T-cell (primary cell): ENCODE measurements around the gene TMEM248. TPM values are rescaled to one million over a fixed set of nuclear protein-coding genes. Genes with fewer than 3 reads are reported as not detected.

ENCODE experiments used
- ATAC-seq, 4 experiments: fragments of 200-7000 bp in 3 of 4; fragments of 150-1000 bp in 1 of 4; cut with Tn5 transposase; replicated peaks in 1 of 4; 1 replicate in 3 of 4; 2 replicates in 1 of 4; pipeline ENCODE4 v1.10.0; 2021; ENCODE audit warnings: moderate library complexity in 3 of 4, mild to moderate bottlenecking in 2 of 4, moderate number of reproducible peaks in 1 of 4
- CTCF ChIA-PET, 2 donors: fragments of 300-600 bp; sonication (Branson Sonifier 250); formaldehyde crosslinking; loops; one replicate each; lab custom pipeline; 2022; ENCODE audit warnings: antibody characterized with exemption in 2 of 2; lab: Charles Lee
- POLR2A ChIA-PET, 2 donors: fragments of 300-600 bp; sonication (Branson Sonifier 250); formaldehyde crosslinking; loops; one replicate each; lab custom pipeline; 2022; ENCODE audit warnings: antibody characterized with exemption in 2 of 2; lab: Charles Lee
- DNase-seq, 35 experiments: peaks; one replicate each; pipeline versions ENCODE4 v3.0.0 to v3.0.0-alpha.2; 2013 to 2023
- H3K27ac ChIP-seq: one replicate; pipeline ENCODE4 v1.5.1; 2013; ENCODE audit warnings: low read length
- H3K27me3 ChIP-seq, 2 experiments: replicated peaks in 1 of 2; 1 replicate in 1 of 2; 2 replicates in 1 of 2; pipeline versions ENCODE4 v1.6.1 to v1.7.0; 2013; ENCODE audit warnings: low read length in 1 of 2, mixed read lengths in 1 of 2; ENCODE audit not compliant: control insufficient read depth in 2 of 2, insufficient read depth in 2 of 2; ENCODE audit errors: extremely low read depth in 1 of 2
- H3K36me3 ChIP-seq, 2 donors: 1 replicate in 1 of 2; 2 replicates in 1 of 2; pipeline versions ENCODE4 v1.6.1 to v1.7.0; 2013; ENCODE audit warnings: low read length in 1 of 2; ENCODE audit not compliant: control insufficient read depth in 2 of 2, insufficient read depth in 1 of 2; ENCODE audit errors: extremely low read depth in 1 of 2
- H3K4me1 ChIP-seq, 2 experiments: 1 replicate in 1 of 2; 2 replicates in 1 of 2; pipeline versions ENCODE4 v1.6.1 to v1.7.0; 2013; ENCODE audit warnings: low read length in 2 of 2, mixed read lengths in 1 of 2; ENCODE audit not compliant: insufficient read depth in 2 of 2, control insufficient read depth in 1 of 2; ENCODE audit errors: extremely low read depth in 1 of 2
- H3K4me3 ChIP-seq, 2 donors: 1 replicate in 1 of 2; 2 replicates in 1 of 2; pipeline versions ENCODE4 v1.5.1 to v1.7.0; 2013; ENCODE audit warnings: mild to moderate bottlenecking in 2 of 2, low read length in 1 of 2, moderate library complexity in 1 of 2; ENCODE audit not compliant: control insufficient read depth in 1 of 2; ENCODE audit errors: extremely low read depth in 1 of 2
- H3K9me3 ChIP-seq: 2 replicates; pipeline ENCODE4 v1.7.0; 2013
- H3K27ac Mint-ChIP-seq, 2 donors: one replicate each; pipeline ENCODE4 v1.8.0; 2020 to 2021; ENCODE audit warnings: mild to moderate bottlenecking in 2 of 2, mixed read lengths in 2 of 2
- H3K27me3 Mint-ChIP-seq, 2 donors: one replicate each; pipeline ENCODE4 v1.8.0; 2021 to 2022; ENCODE audit warnings: mixed read lengths in 2 of 2
- H3K36me3 Mint-ChIP-seq: one replicate; pipeline ENCODE4 v1.8.0; 2021; ENCODE audit warnings: mixed read lengths
- H3K4me1 Mint-ChIP-seq, 3 donors: one replicate each; pipeline ENCODE4 v1.8.0; 2020 to 2022; ENCODE audit warnings: mixed read lengths in 3 of 3, mild to moderate bottlenecking in 1 of 3
- H3K4me3 Mint-ChIP-seq, 3 donors: one replicate each; pipeline ENCODE4 v1.8.0; 2020 to 2022; ENCODE audit warnings: mild to moderate bottlenecking in 3 of 3, mixed read lengths in 3 of 3, moderate library complexity in 3 of 3
- H3K9me3 Mint-ChIP-seq, 3 donors: one replicate each; pipeline ENCODE4 v1.8.0; 2020 to 2022; ENCODE audit warnings: mixed read lengths in 3 of 3
- WGBS: methylation state at CpG from one replicate; pipeline ENCODE4 v1.1.5; 2013; ENCODE audit warnings: missing lambda C conversion rate; ENCODE audit not compliant: insufficient coverage; 5-methylcytosine and 5-hydroxymethylcytosine counted together
- total RNA-seq, 35 experiments: library from RNA in 6 of 35; stranded (reverse) in 6 of 35; fragments of 120-200 nt in 1 of 35; gene quantifications; one replicate each; pipeline versions ENCODE4 v1.2.1 to v1.2.4 and lab custom pipeline; 2013 to 2026

Gene TMEM248
- total RNA-seq, 5 donors from 2014 or later (not counting 1 experiment from before 2014, with no cell fraction given): 79.0 to 97.6 (median 91.9) TPM

DNA sequence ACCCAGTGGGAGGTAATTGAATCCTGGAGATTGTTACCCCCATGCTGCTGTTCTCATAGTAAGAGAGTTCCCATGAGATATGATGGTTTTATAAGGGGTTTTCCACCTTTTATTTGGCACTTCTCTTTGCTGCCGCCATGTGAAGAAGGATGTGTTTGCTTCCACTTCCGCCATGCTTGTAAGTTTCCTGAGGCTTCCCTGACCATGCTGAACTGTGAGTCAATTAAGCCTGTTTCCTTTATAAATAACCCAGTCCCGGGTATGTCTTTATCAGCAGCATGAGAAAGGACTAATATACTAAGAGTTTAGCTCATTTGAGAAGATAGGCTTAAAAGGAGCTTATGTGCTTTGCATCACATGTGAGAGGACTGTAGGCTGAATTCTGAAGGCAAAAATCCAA lies 29.3 kb downstream of the TMEM248 start:
- Mint-ChIP-seq H3K27me3 (no peaks in the 10 kb centered on the region), H3K36me3 (peaks cover 47% of the 10 kb centered on the region), H3K4me3 (no peak overlapping the region), H3K27ac (no peak overlapping the region), H3K4me1 (no peaks in the 10 kb centered on the region), H3K9me3 (no peaks in the 10 kb centered on the region)
- Histone ChIP-seq H3K27ac (no peak overlapping the region), H3K4me3 (no peak overlapping the region), H3K36me3 (peaks cover 17 to 84% of the 10 kb centered on the region in 2 donors), H3K27me3 (no peaks in the 10 kb centered on the region), H3K4me1 (no peaks in the 10 kb centered on the region), H3K9me3 (no peaks in the 10 kb centered on the region)
- no CpG with 5 or more reads among the region's 3 CpGs for WGBS
- ChIA-PET POLR2A (interaction anchor here in 1 of 2 donors (0.7 kb wide), 1 partner anchor 8 kb away, joined by 3 read pairs; no protein-coding TSS in a partner anchor), CTCF (interaction anchor here in 1 of 2 donors (0.9 kb wide), 1 partner anchor 19 kb away, joined by 3 read pairs; no protein-coding TSS in a partner anchor)
- DNase-seq (no peak), ATAC-seq (no peak)

DNA sequence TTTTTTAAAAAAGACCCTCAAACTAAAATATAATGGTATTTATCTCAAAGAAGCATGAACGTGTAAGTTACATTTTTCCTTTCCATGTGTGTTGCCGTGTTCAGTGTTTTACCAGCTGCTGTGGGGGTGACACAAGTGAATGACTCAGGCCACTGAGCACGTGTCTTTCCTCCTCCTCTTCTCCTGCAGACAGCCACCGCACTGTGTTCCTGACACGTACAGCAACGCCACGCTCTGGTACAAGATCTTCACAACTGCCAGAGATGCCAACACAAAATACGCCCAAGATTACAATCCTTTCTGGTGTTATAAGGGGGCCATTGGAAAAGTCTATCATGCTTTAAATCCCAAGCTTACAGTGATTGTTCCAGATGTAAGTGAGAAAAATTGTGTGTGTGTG lies 29.7 kb downstream of the TMEM248 start:
- H3K9me3 Mint-ChIP-seq: no peaks in the 10 kb centered on the region
- no peaks in the 10 kb centered on the region for H3K27me3 Mint-ChIP-seq
- H3K36me3 Mint-ChIP-seq: peaks cover 49% of the 10 kb centered on the region
- H3K36me3 ChIP-seq: peaks cover 14 to 86% of the 10 kb centered on the region in 2 donors
- CTCF ChIA-PET: interaction anchor here in 1 of 2 donors (0.9 kb wide), 1 partner anchor 19 kb away, joined by 3 read pairs; no protein-coding TSS in a partner anchor
- H3K27me3 ChIP-seq: no peaks in the 10 kb centered on the region
- H3K27ac ChIP-seq: no peak overlapping the region
- H3K4me3 ChIP-seq: no peak overlapping the region
- no peak for ATAC-seq
- H3K4me1 ChIP-seq: no peaks in the 10 kb centered on the region
- no peaks in the 10 kb centered on the region for H3K9me3 ChIP-seq
- no peaks in the 10 kb centered on the region for H3K4me1 Mint-ChIP-seq
- POLR2A ChIA-PET: interaction anchor here (0.6 to 0.7 kb wide), 2 partner anchors 8 to 18 kb away, joined by 3 read pairs; no protein-coding TSS in a partner anchor
- H3K27ac Mint-ChIP-seq: no peak overlapping the region
- WGBS: 96% methylated on average over 3 of the region's 8 CpGs
- no peak for DNase-seq
- H3K4me3 Mint-ChIP-seq: no peak overlapping the region

- H3K4me1 Mint-ChIP-seq: no peaks in the 10 kb centered on the region
- Histone ChIP-seq H3K36me3 (peaks cover 13 to 91% of the 10 kb centered on the region in 2 donors), H3K27me3 (no peaks in the 10 kb centered on the region), H3K9me3 (no peaks in the 10 kb centered on the region), H3K4me3 (no peak overlapping the region), H3K27ac (no peak overlapping the region), H3K4me1 (no peaks in the 10 kb centered on the region)
- H3K4me3 Mint-ChIP-seq: no peak overlapping the region
- peaks cover 63% of the 10 kb centered on the region for H3K36me3 Mint-ChIP-seq
- DNase-seq (no peak), ATAC-seq (no peak)
- POLR2A ChIA-PET: no interaction called here
- CTCF ChIA-PET: interaction anchor here in 1 of 2 donors (0.6 kb wide), 1 partner anchor 539 kb away, joined by 4 read pairs; no protein-coding TSS in a partner anchor
- H3K9me3 Mint-ChIP-seq: no peaks in the 10 kb centered on the region
- H3K27ac Mint-ChIP-seq: no peak overlapping the region
- no peaks in the 10 kb centered on the region for H3K27me3 Mint-ChIP-seq
- WGBS: 96% methylated on average over 8 of the region's 11 CpGs
These were observed 31.5 kb downstream of the TMEM248 start for GRCh38 chr7:66952343-66953043.

DNA sequence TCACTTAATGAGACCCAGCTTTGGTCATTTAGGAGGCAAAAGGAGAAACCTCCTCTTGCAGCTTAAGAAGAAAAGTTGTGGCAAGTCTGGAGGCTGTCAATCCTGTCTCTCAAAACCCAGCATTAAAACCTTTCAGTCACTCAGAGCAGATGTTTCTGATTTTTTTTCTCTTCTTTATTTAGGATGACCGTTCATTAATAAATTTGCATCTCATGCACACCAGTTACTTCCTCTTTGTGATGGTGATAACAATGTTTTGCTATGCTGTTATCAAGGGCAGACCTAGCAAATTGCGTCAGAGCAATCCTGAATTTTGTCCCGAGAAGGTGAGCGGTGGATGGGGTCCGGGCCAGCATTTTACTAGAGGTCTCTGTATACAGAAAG lies 32.0 kb downstream of the TMEM248 start:
- H3K27ac ChIP-seq: no peak overlapping the region
- Mint-ChIP-seq H3K27ac (no peak overlapping the region), H3K4me1 (no peaks in the 10 kb centered on the region), H3K27me3 (no peaks in the 10 kb centered on the region), H3K36me3 (peaks cover 66% of the 10 kb centered on the region), H3K4me3 (no peak overlapping the region), H3K9me3 (no peaks in the 10 kb centered on the region)
- 100% methylated on average over 3 of the region's 5 CpGs for WGBS
- ATAC-seq: no peak
- H3K9me3 ChIP-seq: no peaks in the 10 kb centered on the region
- POLR2A ChIA-PET: no interaction called here
- H3K4me1 ChIP-seq: no peaks in the 10 kb centered on the region
- no peak overlapping the region for H3K4me3 ChIP-seq
- CTCF ChIA-PET: interaction anchor here in 1 of 2 donors (0.6 kb wide), 2 partner anchors 97 to 714 kb away, joined by 4 read pairs; no protein-coding TSS in a partner anchor
- no peaks in the 10 kb centered on the region for H3K27me3 ChIP-seq
- H3K36me3 ChIP-seq: peaks cover 13 to 92% of the 10 kb centered on the region in 2 donors
- DNase-seq: no peak

- ChIA-PET POLR2A (interaction anchor here (0.7 to 1.5 kb wide), 2 partner anchors 9 to 15 kb away, joined by 3 to 4 read pairs; no protein-coding TSS in a partner anchor), CTCF (no interaction called here)
- H3K36me3 ChIP-seq: peaks cover 0 to 62% of the 10 kb centered on the region in 2 donors
- H3K4me3 ChIP-seq: no peak overlapping the region
- peaks cover 50% of the 10 kb centered on the region for H3K36me3 Mint-ChIP-seq
- no peak for ATAC-seq
- H3K9me3 Mint-ChIP-seq: no peaks in the 10 kb centered on the region
- H3K27me3 Mint-ChIP-seq: no peaks in the 10 kb centered on the region
- 96% methylated on average over 11 of the region's 13 CpGs for WGBS
- no peaks in the 10 kb centered on the region for H3K4me1 ChIP-seq
- no peak overlapping the region for H3K27ac Mint-ChIP-seq
- H3K27ac ChIP-seq: no peak overlapping the region
- no peaks in the 10 kb centered on the region for H3K27me3 ChIP-seq
- H3K4me3 Mint-ChIP-seq: no peak overlapping the region
- H3K9me3 ChIP-seq: no peaks in the 10 kb centered on the region
- no peak for DNase-seq
- H3K4me1 Mint-ChIP-seq: no peaks in the 10 kb centered on the region
These were observed 36.7 kb downstream of the TMEM248 start for GRCh38 chr7:66957595-66958290.

DNA sequence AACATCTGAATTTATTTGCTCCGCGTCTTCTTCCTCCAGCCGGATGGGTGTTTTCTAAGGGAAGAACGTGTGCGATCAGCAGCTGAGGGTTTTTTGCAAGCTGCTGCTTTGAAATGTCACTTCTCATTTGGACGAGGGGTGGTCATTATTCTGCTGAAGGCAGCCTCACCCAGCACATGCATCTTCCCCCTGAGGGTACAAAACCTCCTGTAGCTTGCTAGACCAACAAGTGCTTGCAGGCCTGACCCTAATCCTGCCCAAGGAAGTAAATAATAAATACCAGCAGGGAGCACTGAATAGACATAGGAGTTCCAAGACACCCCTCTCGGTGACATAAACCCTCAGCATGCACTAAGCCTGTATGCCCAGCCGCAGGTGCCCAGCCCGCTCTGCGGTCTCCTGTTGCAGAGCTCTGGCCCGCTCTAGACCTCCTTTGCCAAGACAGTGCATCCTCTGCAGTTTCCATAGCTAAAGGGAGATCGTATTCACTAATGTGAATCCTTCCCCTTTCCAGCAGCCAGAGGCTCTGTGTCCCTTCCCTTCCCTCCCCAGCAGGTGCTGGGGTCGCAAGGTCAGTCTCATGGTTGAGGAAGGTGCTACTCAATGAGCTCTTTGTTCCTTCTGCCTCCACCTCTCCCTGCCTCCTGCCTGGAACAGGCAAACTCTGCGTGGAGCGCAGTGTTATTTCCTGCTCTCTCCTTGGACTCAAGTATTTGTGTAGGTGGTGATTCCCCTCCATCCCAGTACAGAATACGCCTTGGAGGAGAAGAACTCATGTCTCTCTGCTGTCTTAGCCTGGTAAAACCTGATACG lies 37.7 kb downstream of the TMEM248 start:
- no peaks in the 10 kb centered on the region for H3K9me3 Mint-ChIP-seq
- H3K4me3 ChIP-seq: no peak overlapping the region
- ATAC-seq: no peak
- CTCF ChIA-PET: no interaction called here
- POLR2A ChIA-PET: no interaction called here
- no peaks in the 10 kb centered on the region for H3K9me3 ChIP-seq
- H3K36me3 ChIP-seq: peaks cover 0 to 53% of the 10 kb centered on the region in 2 donors
- H3K4me1 Mint-ChIP-seq: no peaks in the 10 kb centered on the region
- peaks cover 41% of the 10 kb centered on the region for H3K36me3 Mint-ChIP-seq
- H3K27me3 Mint-ChIP-seq: no peaks in the 10 kb centered on the region
- no peak overlapping the region for H3K27ac ChIP-seq
- 99% methylated on average over 10 of the region's 17 CpGs for WGBS
- no peak overlapping the region for H3K27ac Mint-ChIP-seq
- no peaks in the 10 kb centered on the region for H3K4me1 ChIP-seq
- H3K27me3 ChIP-seq: no peaks in the 10 kb centered on the region
- DNase-seq: no peak
- H3K4me3 Mint-ChIP-seq: no peak overlapping the region
